ENCODE measurements around the gene ZNF513. TPM values are rescaled to one million over a fixed set of nuclear protein-coding genes. Genes with fewer than 3 reads are reported as not detected.

Gene ZNF513
- total RNA-seq, 1 donor from 2014 or later = 11.3 TPM

DNA sequence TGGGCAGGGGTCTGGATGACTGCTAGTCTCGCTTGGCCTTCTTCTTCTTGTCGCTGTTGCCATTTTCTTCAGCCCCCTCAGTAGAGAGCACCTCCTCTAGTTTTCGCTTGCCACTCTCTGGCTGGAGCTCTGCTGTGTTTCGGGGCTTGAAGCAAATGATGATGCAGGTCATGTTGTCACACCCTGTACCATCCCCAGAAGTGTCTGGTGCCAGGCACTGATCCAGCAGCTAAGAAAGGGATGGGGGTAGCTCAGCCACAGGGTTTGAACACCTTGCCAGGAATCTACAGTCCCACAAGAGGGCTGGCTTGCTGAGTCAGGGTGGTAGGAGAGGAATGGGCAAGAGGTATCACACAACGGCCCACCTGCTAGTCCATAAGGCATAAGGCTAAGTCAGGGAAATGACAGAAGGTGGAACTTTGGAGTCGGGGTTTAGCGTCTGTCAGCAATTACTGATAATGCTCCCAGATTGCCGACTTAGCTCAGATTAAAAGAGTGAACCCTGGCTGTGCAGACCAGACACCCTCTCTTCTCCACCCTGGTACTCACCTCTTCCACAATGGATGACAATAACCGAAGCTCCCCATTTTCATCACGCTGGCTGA lies 1.1 kb upstream of the ZNF513 start:
- no peak for DNase-seq (ENCODE audit: low read depth)

- peak; percentile 69 for DNase-seq (ENCODE audit: low read depth)
Measured at GRCh38 chr2:27379836-27380625, 503 bp downstream of the ZNF513 start.

GRCh38 chr2:27379383-27379835 lies 1.1 kb downstream of the ZNF513 start:
- no peak for DNase-seq (ENCODE audit: low read depth)

- DNase-seq (ENCODE audit: low read depth) = no peak
Measured at GRCh38 chr2:27378809-27379290, 1.7 kb downstream of the ZNF513 start.

DNA sequence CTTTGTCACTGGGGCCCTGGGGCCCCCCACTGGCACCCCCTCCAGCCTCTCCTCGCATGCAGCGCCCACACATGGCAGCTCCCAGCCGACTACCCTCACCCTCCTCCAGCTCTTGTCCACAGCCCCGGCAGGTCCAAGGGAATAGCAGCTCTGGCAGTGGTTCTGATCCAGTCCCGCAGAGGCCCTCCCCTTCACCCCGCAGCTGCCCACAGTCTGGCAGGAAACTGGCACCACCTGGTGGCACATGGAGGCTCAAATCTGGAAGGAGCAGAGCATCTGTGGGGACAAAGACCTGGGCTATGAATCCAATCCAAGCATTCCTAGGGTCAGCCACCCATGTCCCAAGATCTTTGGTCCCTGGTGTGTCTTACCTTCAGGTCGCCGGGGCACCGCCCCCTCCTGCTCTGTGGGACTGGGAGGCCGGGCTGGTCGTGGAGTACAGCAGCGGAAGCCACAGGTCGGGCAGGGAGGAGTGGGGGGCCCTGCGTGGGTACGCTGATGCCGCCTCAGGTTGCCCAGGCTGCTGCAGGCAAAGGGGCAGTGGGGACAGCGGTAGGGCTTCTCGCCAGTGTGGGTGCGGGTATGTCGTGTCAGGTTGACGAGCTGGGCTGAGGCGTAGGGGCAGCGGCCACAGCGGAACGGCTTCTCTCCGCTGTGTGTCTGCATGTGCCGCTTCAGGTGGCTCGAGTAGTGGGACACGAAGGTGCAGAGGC lies 2.3 kb downstream of the ZNF513 start:
- peak; percentile 30 for DNase-seq (ENCODE audit: low read depth)

GRCh38 chr2:27377618-27378095 lies 2.9 kb downstream of the ZNF513 start:
- DNase-seq (ENCODE audit: low read depth) = no peak

DNA sequence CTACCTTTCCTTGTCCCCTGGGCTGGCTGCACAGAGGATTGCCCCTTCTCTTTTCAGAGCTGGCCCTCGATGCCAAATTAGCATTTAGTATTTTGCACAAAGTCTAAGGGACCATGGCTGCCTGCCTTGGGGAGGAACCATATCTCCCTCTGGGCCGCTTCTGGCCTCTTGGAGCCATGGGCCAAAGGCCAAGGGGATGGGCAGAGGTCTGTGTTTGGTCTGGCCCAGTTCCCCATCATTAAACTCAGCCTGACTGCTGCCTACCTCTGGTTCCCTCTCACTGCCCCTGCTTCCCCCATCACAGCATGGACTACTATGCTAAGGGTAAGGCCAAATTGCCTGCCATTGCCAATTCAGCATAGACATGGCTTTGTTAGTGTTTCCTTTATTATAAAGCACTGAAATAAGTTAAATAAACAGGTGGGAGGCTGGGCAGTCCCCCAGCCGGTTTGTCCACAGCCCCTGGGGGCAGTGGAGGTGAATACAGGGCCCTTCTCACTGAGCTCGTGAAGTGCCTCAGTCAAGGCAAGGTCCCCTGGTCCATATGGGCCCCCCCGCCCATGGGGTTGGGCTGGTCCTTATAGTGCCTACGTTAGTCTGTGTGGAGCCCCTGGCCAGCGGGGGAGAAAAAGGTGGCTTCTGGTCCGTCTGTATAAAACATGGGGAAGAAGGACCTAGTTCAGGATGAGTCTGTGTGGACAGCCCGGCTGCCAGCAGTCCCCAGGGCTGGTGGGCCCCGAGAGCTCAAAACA lies 3.5 kb downstream of the ZNF513 start:
- DNase-seq (ENCODE audit: low read depth) = no peak

- no peak for DNase-seq (ENCODE audit: low read depth)
Measured at GRCh38 chr2:27376151-27376865, 4.2 kb downstream of the ZNF513 start.

- DNase-seq (ENCODE audit: low read depth) = no peak
Measured at GRCh38 chr2:27375513-27376099, 4.9 kb downstream of the ZNF513 start.

DNA sequence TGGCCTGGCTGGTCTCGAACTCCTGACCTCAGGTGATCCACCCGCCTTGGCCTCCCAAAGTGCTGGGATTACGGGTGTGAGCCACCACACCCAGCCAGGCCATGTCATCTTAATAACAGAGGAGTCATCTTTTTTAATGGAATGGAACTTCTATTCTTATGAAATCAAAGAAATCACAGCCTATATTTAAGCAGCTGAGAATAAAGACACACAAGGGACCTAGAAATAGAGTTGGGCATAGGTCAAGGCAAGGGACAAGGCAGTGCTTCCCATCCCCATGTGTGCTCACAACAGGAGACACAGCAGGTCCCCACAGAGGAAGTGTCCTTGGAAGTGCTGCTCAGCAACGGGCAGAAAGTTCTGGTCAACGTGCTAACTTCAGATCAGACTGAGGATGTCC lies 7.0 kb downstream of the ZNF513 start:
- no peak for DNase-seq (ENCODE audit: low read depth)

DNA sequence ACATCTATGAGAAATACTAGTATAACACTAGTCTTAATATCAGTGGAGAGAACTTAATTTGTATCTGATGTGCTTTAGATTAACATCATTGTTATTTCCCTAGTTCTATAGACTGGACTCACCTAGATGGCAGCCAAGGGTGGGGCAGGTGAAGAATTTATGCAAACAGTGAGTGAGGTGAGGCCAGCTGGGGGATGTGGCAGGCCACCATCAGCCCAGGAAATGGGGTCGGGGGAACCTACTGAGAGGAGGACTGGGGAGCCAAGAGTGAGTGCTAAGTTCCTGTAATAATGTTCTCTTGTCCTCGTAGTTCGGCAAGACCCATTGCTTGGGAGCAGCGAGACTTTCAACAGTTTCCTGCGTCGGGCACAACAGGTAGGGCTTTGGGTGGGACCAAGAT lies 7.6 kb downstream of the ZNF513 start:
- no peak for DNase-seq (ENCODE audit: low read depth)

GRCh38 chr2:27370816-27371620 lies 9.5 kb downstream of the ZNF513 start:
- DNase-seq (ENCODE audit: low read depth) = peak; percentile 33

GRCh38 chr2:27370026-27370815 lies 10.3 kb downstream of the ZNF513 start, which contains the start of the genes EIF2B4 and SNX17:
TSS of gene EIF2B4 (minus strand) at chr2:27370338. CDS start at chr2:27370314, 24 bp downstream.
TSS of gene SNX17 (plus strand) at chr2:27370616. CDS start at chr2:27370744, 128 bp downstream.
- DNase-seq (ENCODE audit: low read depth) = peak; percentile 96

GRCh38 chr2:27369471-27370025 lies 11.0 kb downstream of the ZNF513 start:
- peak; percentile 33 for DNase-seq (ENCODE audit: low read depth)

DNA sequence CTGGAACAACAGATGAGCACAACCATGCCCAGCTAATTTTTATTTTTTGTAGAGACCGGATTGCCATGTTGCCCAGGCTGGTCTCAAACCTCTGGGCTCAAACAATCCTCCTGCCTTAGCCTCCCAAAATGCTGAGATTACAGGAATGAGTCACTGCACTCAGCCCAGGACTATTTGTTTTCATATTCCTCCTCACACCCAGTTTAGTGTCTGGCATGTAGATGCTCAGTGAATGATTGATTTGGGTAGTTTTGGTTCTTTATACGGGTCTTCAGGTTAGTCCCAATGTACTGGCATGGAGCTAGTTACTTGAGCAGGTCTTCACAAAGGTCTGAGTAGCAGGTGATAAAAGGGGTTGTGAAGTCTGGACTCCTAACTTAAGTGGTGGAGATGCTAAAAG lies 16.6 kb downstream of the ZNF513 start:
- DNase-seq (ENCODE audit: low read depth) = no peak

DNA sequence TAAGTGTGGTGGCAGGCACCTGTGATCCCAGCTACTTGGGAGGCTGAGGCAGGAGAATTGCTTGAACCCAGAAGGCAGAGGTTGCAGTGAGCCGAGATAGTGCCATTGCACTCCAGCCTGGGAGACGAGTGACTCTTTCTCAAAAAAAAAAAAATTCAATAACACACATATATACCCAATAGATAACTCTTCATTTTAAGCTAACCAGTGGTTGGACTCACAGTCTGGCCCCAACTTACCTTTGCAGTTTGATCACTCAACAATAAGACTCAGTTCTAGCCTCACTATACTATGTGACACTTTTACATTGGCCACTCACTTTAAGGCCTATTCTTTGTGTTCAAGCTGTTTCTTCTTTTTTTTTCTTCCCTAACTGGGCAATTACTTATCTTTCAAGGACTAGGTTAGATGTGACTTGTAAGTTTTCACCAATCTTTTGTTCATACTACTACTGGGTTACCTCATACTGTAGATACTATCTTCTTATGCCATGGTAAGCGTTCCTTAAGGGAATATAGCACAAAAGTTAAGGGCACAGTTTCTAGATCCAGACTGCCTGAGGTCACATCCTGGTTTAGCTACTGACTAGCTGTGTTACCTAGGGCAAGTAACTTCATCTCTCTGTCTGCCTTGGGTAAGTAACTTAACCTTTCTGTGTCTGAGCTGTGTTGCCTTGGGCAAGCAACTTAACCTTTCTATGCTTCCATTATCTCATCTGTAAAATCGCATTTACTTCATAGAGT lies 17.7 kb downstream of the ZNF513 start:
- DNase-seq (ENCODE audit: low read depth) = no peak

GRCh38 chr2:27356382-27357181 lies 24.0 kb downstream of the ZNF513 start, which contains the start of gene GTF3C2:
TSS of gene GTF3C2 (minus strand) at chr2:27356764. CDS start at chr2:27343554, 13,210 bp downstream.
- DNase-seq (ENCODE audit: low read depth) = peak; percentile 92
